ENCODE results near the gene KIAA1328. TPM values are rescaled to one million over a fixed set of nuclear protein-coding genes. Genes with fewer than 3 reads are reported as not detected.
"Not testable (repeated sequence)": the region's sequence is repeated elsewhere in the genome, so short reads cannot be mapped to it uniquely, and the experiment has no call there.

Gene KIAA1328
- total RNA-seq, 1 donor, result 6.0 TPM

- DNase-seq (ENCODE audit: low read depth), result peak; percentile 82
- no peak overlapping the region for H3K4me3 ChIP-seq (ENCODE audit: low read depth, low read length)
- TF ChIP-seq CTCF (IDR thresholded peaks at IDR 0.05; ENCODE audit: insufficient read depth, low read depth, low read length), result no peak
These were observed 16.2 kb upstream of the KIAA1328 start for GRCh38 chr18:36812678-36813077.

- H3K4me3 ChIP-seq (ENCODE audit: low read depth, low read length), result no peak overlapping the region
- DNase-seq (ENCODE audit: low read depth), result no peak
- no peak for TF ChIP-seq CTCF (IDR thresholded peaks at IDR 0.05; ENCODE audit: insufficient read depth, low read depth, low read length)
These were observed 15.7 kb upstream of the KIAA1328 start for GRCh38 chr18:36813101-36813775.

GRCh38 chr18:36813824-36814223 is 15.1 kb upstream of the KIAA1328 start:
- no peak overlapping the region for H3K4me3 ChIP-seq (ENCODE audit: low read depth, low read length)
- DNase-seq (ENCODE audit: low read depth), result no peak
- no peak for TF ChIP-seq CTCF (IDR thresholded peaks at IDR 0.05; ENCODE audit: insufficient read depth, low read depth, low read length)

- DNase-seq (ENCODE audit: low read depth), result no peak
- no peak for TF ChIP-seq CTCF (IDR thresholded peaks at IDR 0.05; ENCODE audit: insufficient read depth, low read depth, low read length)
- no peak overlapping the region for H3K4me3 ChIP-seq (ENCODE audit: low read depth, low read length)
These were observed 13.9 kb upstream of the KIAA1328 start for GRCh38 chr18:36814994-36815393.

- H3K4me3 ChIP-seq (ENCODE audit: low read depth, low read length); DNase-seq (ENCODE audit: low read depth): not testable (repeated sequence)
These were observed 12.8 kb upstream of the KIAA1328 start for GRCh38 chr18:36816096-36816495.

GRCh38 chr18:36817039-36817438 is 11.9 kb upstream of the KIAA1328 start:
- no peak for DNase-seq (ENCODE audit: low read depth)
- no peak overlapping the region for H3K4me3 ChIP-seq (ENCODE audit: low read depth, low read length)
- no peak for TF ChIP-seq CTCF (IDR thresholded peaks at IDR 0.05; ENCODE audit: insufficient read depth, low read depth, low read length)

GRCh38 chr18:36818652-36819051 is 10.3 kb upstream of the KIAA1328 start:
- TF ChIP-seq CTCF (IDR thresholded peaks at IDR 0.05; ENCODE audit: insufficient read depth, low read depth, low read length), result no peak
- no peak for DNase-seq (ENCODE audit: low read depth)
- no peak overlapping the region for H3K4me3 ChIP-seq (ENCODE audit: low read depth, low read length)
